TTC549 (cell line): ENCODE measurements around the gene CA7.

Source experiments
- FAIRE-seq: peaks from 2 replicates; lab custom pipeline; 2012; peaks lifted over from hg19 to GRCh38; lab: Jason Lieb, UNC

The CA7 gene

DNA sequence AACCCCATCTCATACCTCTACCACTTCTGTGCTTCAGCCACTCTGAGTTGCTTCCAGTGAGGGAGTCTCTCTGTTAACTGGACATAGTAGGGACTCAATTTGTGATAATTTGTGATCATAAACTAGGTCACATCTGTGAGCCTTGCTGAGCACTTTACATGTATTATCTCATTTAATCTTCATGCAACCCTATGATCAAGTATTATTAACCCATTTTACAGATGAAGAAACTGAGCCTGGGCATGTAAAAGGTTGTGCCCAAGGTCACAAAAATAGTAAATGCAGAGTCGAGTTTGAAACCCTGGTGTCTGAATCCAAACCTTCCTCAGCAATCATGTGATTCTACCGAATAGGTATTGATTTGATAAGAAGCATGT is 54.7 kb downstream of the CA7 start:
- no peak for FAIRE-seq

- FAIRE-seq, result no peak
These were observed 55.2 kb downstream of the CA7 start for GRCh38 chr16:66899310-66899944.

DNA sequence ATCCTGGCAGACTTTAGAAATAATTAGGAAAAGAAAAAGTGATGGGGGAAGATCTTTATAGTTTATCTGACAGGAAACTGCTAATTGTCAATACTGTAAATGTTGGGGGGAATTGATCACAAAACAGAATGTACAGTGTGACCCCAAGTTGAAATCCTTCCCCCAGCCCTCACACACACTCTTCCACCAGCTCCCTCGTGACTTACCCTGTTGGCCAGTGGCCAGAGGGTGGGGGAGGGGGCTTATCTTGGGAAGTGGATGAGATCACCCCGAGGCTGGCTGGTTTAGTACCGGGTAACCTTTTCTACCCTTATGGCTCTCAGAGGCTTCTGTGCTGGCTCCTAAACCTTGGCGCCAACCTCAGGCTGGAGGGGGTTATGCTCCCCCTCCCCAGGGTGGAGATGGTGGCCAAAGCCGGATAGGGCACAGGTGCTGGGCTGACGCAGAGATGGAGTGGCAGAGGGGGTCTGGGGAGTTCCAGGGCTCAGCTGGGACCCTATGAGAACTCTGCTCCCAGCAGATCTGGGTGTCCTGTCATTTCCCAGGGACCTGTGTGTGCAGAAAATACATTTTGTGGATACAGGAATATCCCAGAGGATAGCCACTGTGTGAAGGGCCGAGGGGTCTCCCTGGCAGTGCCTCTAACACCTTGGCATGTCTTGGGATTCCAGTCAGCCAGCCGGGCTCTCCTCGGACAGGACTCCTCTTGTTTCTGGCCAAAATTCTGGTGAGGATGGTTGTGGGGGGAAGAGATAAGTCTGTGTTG is 55.9 kb downstream of the CA7 start:
- no peak for FAIRE-seq

- no peak for FAIRE-seq
These were observed 56.7 kb downstream of the CA7 start for GRCh38 chr16:66900721-66901441.

DNA sequence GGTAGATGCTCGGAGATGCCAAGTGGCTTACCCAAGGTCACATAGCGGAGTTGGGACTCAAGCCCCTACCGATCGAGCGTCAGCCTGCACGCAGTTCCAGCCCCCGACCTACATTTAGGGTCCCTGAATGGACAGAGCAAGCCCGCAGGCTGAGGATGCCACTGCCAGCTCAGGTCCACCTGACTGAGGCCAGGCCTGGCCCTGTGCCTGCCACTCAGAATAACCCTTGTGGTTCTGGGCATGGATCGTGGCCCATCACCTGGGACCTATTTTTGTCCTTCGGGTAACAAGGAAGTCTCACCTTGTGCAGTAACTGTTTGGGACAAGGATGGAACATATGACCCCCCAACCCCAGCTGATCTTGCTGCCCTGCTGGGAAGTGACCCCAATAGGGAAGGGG is 57.4 kb downstream of the CA7 start:
- no peak for FAIRE-seq

DNA sequence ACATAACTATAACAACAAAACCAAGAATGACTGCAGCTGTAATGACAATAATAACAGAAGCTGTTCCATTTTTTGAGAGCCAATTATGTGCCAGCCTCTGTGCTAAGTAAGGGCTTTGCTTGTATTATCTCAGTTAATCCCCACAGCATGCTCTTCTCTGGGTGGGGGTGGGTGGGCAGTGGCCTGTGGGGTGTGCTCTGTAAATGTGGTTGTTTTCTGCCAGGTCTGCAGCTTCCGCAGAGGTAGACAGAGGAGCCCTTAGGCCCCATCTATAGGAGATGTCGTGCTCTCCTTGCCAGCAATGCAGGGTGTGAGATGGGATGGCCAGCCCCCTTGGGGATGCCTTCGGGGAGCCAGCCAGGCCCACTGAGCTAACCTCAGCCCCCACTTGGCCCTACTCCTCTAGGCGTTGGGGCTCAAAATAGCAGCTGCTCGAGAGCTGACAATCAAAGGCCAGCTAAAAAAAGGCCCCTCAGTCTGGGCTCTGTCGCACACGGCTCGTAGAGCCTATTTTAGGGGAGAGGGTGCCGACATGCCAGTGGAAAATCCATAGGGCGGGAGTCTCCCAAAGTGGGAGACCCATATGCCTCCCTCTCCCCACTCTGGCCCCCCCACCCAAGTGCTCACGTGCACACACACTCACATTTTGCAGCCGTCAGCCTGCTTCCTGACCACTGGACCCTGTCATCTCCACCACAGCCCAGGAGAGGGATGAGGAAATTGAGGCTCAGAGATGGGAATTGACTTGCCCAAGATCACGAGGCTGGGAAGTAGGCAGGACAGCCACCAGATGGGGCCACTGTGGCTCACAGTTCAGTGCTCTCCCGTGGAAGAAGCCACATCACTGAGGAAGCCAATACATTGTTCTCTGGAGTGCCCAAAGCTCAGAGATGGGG is 58.7 kb downstream of the CA7 start:
- no peak for FAIRE-seq
